ENCODE data around the gene SASH1. TPM values are rescaled to one million over a fixed set of nuclear protein-coding genes. Genes with fewer than 3 reads are reported as not detected.

SASH1 gene
- total RNA-seq, 1 donor from 2014 or later: 41.6 TPM

DNA sequence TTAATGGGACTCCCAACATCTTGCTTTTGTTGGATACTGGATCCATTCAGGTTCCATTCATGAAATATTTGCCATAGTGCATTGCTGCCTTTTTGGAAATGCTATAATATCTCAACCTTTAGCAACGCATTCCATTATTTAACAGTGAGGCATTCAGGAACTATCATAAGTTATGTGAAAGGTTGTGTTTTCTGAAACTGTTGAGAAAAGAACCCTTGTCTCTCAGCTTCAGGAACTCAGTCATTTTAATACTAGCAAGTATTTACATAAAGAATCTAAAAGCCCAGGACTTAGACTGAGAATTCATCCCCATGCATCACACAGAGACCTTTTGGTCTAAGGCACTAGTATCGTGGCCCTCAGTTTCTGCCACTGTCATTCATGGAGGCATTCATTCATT, 24.9 kb upstream of the SASH1 start:
- peaks cover 6% of the 10 kb centered on the region for H3K4me1 Mint-ChIP-seq (ENCODE audit: low read depth)
- no peak for DNase-seq (ENCODE audit: low spot score, unreplicated experiment)
- H3K27ac Mint-ChIP-seq: no peak overlapping the region
- no peak for TF ChIP-seq CTCF (IDR thresholded peaks at IDR 0.05; ENCODE audit: unreplicated experiment)
- no peaks in the 10 kb centered on the region for H3K27me3 Mint-ChIP-seq
- peaks cover 3% of the 10 kb centered on the region for H3K9me3 Mint-ChIP-seq (ENCODE audit: low read depth)
- peaks cover 2% of the 10 kb centered on the region for H3K36me3 Mint-ChIP-seq (ENCODE audit: insufficient read depth)
- H3K4me3 Mint-ChIP-seq (ENCODE audit: low read depth): no peak overlapping the region

DNA sequence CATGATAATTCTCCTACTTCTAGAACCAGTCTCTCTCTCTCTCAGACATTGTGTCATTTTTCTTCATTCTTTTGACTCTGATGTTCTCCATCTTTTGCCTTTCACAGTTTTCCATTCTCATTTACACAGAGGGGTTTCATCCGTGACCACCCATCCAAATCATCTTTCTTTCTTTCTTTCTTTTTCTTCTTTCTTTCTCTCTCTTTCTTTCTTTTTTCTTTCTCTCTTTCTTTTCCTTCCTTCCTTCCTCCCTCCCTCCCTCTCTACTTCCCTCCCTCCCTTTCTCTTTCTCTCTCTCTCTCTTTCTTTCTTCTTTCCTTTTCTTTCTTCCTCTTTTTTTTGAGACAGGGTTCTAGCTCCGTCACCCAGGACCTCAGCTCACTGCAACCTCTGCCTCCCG, 19.9 kb upstream of the SASH1 start:
- peaks cover 6% of the 10 kb centered on the region for H3K27me3 Mint-ChIP-seq
- no peaks in the 10 kb centered on the region for H3K4me1 Mint-ChIP-seq (ENCODE audit: low read depth)
- TF ChIP-seq CTCF (IDR thresholded peaks at IDR 0.05; ENCODE audit: unreplicated experiment): no peak
- DNase-seq (ENCODE audit: low spot score, unreplicated experiment): no peak
- H3K36me3 Mint-ChIP-seq (ENCODE audit: insufficient read depth): peaks cover 2% of the 10 kb centered on the region
- H3K4me3 Mint-ChIP-seq (ENCODE audit: low read depth): no peak overlapping the region
- no peak overlapping the region for H3K27ac Mint-ChIP-seq
- H3K9me3 Mint-ChIP-seq (ENCODE audit: low read depth): peaks cover 3% of the 10 kb centered on the region

DNA sequence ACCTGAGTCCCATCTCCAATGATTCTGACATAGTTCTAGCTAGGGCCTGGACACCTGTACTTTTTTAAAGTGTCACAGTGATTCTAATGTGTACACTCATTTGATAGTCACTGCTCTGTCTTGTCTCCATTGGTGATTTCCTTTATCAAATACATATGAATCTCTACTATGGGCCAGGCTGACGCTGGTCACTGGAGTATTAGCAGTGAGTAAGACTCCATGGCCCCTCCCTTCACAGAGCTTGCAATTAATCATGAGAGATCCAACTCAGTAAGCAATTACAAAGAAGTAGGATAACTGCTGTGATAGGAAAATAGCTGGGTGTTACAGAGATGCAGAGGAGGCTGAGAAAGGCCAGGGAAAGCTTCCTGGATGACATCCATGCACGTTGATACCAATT, 19.3 kb upstream of the SASH1 start:
- H3K4me3 Mint-ChIP-seq (ENCODE audit: low read depth): no peak overlapping the region
- peaks cover 2% of the 10 kb centered on the region for H3K36me3 Mint-ChIP-seq (ENCODE audit: insufficient read depth)
- H3K4me1 Mint-ChIP-seq (ENCODE audit: low read depth): no peaks in the 10 kb centered on the region
- peak overlapping the region; percentile 41 for H3K27ac Mint-ChIP-seq
- H3K9me3 Mint-ChIP-seq (ENCODE audit: low read depth): peaks cover 3% of the 10 kb centered on the region
- TF ChIP-seq CTCF (IDR thresholded peaks at IDR 0.05; ENCODE audit: unreplicated experiment): no peak
- no peak for DNase-seq (ENCODE audit: low spot score, unreplicated experiment)
- H3K27me3 Mint-ChIP-seq: peaks cover 6% of the 10 kb centered on the region

GRCh38 chr6:148324297-148324985, 18.2 kb upstream of the SASH1 start:
- no peak overlapping the region for H3K4me3 Mint-ChIP-seq (ENCODE audit: low read depth)
- H3K4me1 Mint-ChIP-seq (ENCODE audit: low read depth): peaks cover 8% of the 10 kb centered on the region
- peaks cover 2% of the 10 kb centered on the region for H3K36me3 Mint-ChIP-seq (ENCODE audit: insufficient read depth)
- TF ChIP-seq CTCF (IDR thresholded peaks at IDR 0.05; ENCODE audit: unreplicated experiment): no peak
- no peak overlapping the region for H3K27ac Mint-ChIP-seq
- H3K27me3 Mint-ChIP-seq: peaks cover 6% of the 10 kb centered on the region
- no peak for DNase-seq (ENCODE audit: low spot score, unreplicated experiment)
- peaks cover 3% of the 10 kb centered on the region for H3K9me3 Mint-ChIP-seq (ENCODE audit: low read depth)

DNA sequence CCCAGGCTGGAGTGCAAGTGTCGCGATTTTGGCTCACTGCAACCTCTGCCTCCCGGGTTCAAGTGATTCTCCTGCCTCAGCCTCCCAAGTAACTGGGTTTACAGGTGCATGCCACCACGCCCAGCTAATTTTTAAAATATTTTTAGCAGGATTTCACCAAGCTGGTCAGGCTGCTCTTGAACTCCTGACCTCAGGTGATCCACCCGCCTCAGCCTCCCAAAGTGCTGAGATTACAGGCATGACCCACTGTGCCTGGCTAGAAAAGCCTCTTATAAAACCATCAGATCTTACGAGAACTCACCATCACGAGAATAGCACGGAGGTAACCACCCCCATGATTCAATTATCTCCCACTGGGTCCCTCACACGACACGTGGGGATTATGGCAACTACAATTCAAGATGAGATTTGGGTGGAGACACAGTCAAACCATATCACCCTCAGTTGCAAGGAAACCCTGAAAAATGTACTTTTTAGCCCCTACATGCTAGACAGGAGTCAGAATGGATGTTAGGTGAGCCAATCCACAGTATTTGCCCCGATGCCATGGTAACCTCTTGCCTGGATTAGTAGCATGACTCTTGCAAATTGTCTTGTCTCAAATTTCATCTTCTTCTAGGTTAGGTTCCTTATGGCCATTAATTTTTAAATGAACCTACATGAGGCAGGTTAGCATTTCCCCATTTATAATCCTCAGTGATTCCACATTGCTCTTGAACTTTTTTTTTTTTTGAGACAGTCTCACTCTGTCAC, 17.1 kb upstream of the SASH1 start:
- peaks cover 12% of the 10 kb centered on the region for H3K4me1 Mint-ChIP-seq (ENCODE audit: low read depth)
- peaks cover 6% of the 10 kb centered on the region for H3K27me3 Mint-ChIP-seq
- H3K36me3 Mint-ChIP-seq (ENCODE audit: insufficient read depth): no peaks in the 10 kb centered on the region
- no peak overlapping the region for H3K27ac Mint-ChIP-seq
- DNase-seq (ENCODE audit: low spot score, unreplicated experiment): no peak
- no peak overlapping the region for H3K4me3 Mint-ChIP-seq (ENCODE audit: low read depth)
- no peak for TF ChIP-seq CTCF (IDR thresholded peaks at IDR 0.05; ENCODE audit: unreplicated experiment)
- no peaks in the 10 kb centered on the region for H3K9me3 Mint-ChIP-seq (ENCODE audit: low read depth)

All from progenitor cell of endocrine pancreas (in vitro differentiated cells).